Mucosa of descending colon (tissue), 3 donors: ENCODE results near the gene TMEM132C. TPM values are rescaled to one million over a fixed set of nuclear protein-coding genes. Genes with fewer than 3 reads are reported as not detected.

Experiments used
- ATAC-seq: fragments of 200-7000 bp; cut with Tn5 transposase; one replicate; pipeline ENCODE4 v1.9.1; 2020; ENCODE audit warnings: mild to moderate bottlenecking, moderate library complexity
- DNase-seq, 3 donors: peaks; one replicate each; pipeline ENCODE4 v3.0.0-alpha.2; 2020
- H3K36me3 ChIP-seq: fragments of 200-600 bp; one replicate; pipeline ENCODE4 v1.8.0; 2021; ENCODE audit warnings: low read depth, mild to moderate bottlenecking
- H3K4me1 ChIP-seq: fragments of 200-600 bp; one replicate; pipeline ENCODE4 v1.8.0; 2021; ENCODE audit warnings: low read depth, mild to moderate bottlenecking
- H3K4me3 ChIP-seq: fragments of 200-600 bp; one replicate; pipeline ENCODE4 v1.8.0; 2021; ENCODE audit warnings: mild to moderate bottlenecking
- H3K9me3 ChIP-seq: fragments of 200-600 bp; one replicate; pipeline ENCODE4 v1.8.0; 2021; ENCODE audit warnings: mild to moderate bottlenecking
- intact Hi-C, 2 donors: fragments of 100-400 bp; cut with DNase I in 1 of 2; cut with micrococcal nuclease in 1 of 2; formaldehyde crosslinking; loops; one replicate each; pipeline versions ENCODE4 v1.11.0 to v1.11.1; 2022; cut with DNase I, micrococcal nuclease
- total RNA-seq, 3 donors: library from RNA; stranded (reverse); fragmentation: NEBNext Ultra II Directional in 2 of 3; extraction: Animal tissue kit (Norgen Biotek cat#: 25700) in 2 of 3; gene quantifications; one replicate each; pipeline versions ENCODE4 v1.2.1 to v1.2.4, GENCODE V29; 2021 to 2023
- TF ChIP-seq, protein P1 (sequence below): fragments of 200-600 bp; IDR thresholded peaks from one replicate; pipeline ENCODE4 v1.8.0; 2022; ENCODE audit warnings: antibody characterized with exemption, mild to moderate bottlenecking
- donor health status: DM: no; HTN: no; CAD: no; lungs with moderate emphysema.
- donor health status: DM: no; HTN: no; CAD: no.
- donor health status: DM: no; HTN: yes; CAD: no.

The TMEM132C gene
- total RNA-seq, 3 donors from 2014 or later: 0.23 to 2.4 (median 1.2) TPM

DNA sequence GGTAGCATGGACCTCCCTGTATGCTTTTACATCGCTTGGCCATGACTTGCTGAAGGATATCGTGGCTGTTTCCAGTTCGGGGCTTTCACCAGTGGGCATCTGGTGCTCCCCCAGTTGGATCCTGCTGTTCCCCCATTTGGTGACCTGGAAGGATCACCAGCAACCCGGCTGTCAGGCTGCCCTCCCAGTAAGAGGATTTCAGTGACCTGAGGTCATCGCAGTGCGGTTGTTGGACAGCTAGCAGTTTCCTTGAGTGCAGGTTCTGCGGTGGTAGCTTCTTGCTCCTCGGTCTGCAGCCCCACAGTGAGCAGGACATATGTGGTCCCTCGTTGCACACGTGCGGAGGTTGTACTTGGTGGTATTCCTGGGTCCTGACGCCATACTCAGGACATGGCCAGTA is 58.7 kb downstream of the TMEM132C start:
- H3K9me3 ChIP-seq: no peaks in the 10 kb centered on the region
- no peaks in the 10 kb centered on the region for H3K36me3 ChIP-seq
- no peaks in the 10 kb centered on the region for H3K4me1 ChIP-seq
- intact Hi-C loops: no loop called here
- TF ChIP-seq, protein P1, sequence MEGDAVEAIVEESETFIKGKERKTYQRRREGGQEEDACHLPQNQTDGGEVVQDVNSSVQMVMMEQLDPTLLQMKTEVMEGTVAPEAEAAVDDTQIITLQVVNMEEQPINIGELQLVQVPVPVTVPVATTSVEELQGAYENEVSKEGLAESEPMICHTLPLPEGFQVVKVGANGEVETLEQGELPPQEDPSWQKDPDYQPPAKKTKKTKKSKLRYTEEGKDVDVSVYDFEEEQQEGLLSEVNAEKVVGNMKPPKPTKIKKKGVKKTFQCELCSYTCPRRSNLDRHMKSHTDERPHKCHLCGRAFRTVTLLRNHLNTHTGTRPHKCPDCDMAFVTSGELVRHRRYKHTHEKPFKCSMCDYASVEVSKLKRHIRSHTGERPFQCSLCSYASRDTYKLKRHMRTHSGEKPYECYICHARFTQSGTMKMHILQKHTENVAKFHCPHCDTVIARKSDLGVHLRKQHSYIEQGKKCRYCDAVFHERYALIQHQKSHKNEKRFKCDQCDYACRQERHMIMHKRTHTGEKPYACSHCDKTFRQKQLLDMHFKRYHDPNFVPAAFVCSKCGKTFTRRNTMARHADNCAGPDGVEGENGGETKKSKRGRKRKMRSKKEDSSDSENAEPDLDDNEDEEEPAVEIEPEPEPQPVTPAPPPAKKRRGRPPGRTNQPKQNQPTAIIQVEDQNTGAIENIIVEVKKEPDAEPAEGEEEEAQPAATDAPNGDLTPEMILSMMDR: no peak
- no peak overlapping the region for H3K4me3 ChIP-seq
- ATAC-seq (no peak), DNase-seq (no peak)

- intact Hi-C loops: no loop called here
Observed at GRCh38 chr12:128326406-128326805, 59.4 kb downstream of the TMEM132C start.

DNA sequence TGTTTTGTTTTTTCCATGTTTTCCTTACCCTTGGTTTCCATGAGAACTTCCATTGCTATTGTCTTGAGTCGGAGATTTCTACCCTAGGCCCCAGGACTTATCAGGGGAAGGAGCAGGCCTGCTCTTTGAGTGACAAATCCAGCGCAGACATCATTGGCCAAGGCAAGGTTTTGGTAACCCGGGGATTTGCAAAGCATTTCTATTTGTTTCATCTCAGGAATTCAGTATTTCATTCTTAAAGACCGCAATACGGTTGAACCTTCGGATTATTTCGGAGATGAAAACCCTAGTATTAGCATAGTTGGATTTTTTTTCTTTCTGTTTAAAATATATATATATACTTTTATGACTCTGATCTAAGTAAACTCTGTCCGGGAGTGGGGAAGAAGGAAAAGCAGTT is 62.0 kb downstream of the TMEM132C start:
- no peaks in the 10 kb centered on the region for H3K36me3 ChIP-seq
- H3K4me3 ChIP-seq: no peak overlapping the region
- H3K4me1 ChIP-seq: no peaks in the 10 kb centered on the region
- TF ChIP-seq, protein P1: no peak
- DNase-seq (no peak), ATAC-seq (no peak)
- H3K9me3 ChIP-seq: no peaks in the 10 kb centered on the region
- intact Hi-C loops: no loop called here

More at GRCh38 chr12:128326406-128326805, 59.4 kb downstream of the TMEM132C start:
- H3K4me3 ChIP-seq: no peak overlapping the region
- ATAC-seq (no peak), DNase-seq (no peak)
- no peaks in the 10 kb centered on the region for H3K9me3 ChIP-seq
- no peaks in the 10 kb centered on the region for H3K36me3 ChIP-seq
- TF ChIP-seq, protein P1: no peak
- no peaks in the 10 kb centered on the region for H3K4me1 ChIP-seq

DNA sequence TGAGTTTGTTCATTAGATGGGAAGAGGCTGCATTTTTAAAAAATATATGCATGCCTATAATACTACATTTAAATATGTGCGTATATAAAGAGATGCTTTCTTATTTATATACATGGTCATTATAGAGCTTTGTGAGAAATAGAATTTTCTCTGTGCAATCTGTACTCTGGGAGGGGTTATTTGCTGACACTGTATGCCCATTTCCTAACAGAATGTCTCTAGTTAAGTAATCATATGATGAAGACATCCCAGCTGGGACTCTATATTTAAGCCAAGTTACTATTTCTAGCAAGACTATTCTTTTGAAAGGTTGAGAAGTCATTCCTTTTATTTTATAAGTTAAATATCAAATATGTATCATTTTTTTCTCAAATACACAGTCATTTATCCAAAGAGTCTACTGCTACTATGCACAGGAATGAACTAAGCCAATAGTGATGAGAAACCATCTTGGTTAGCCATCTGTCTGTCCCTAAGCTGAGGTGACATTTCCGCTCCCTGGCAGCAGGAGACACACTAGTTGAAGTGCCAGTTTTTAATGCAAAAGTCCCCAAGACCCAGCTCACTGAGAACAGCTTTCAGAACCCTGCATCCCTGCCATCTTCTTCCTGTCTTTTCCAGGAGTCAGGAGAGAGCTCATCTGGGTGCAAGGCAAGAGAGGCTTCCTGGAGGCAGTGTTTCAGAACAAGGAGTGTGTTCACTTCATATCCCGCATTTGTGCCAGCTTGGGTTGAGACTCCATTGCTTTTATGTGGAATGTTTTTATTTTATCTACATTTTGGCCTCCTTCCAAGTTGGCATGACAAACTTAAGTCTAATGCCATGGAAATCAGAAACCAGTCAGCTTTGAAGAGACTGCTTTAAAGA is 69.5 kb downstream of the TMEM132C start:
- DNase-seq: no peak
- H3K9me3 ChIP-seq: peaks cover 3% of the 10 kb centered on the region
- intact Hi-C loops: no loop called here
- H3K36me3 ChIP-seq: no peaks in the 10 kb centered on the region
- no peaks in the 10 kb centered on the region for H3K4me1 ChIP-seq
- TF ChIP-seq, protein P1: no peak
- no peak for ATAC-seq
- H3K4me3 ChIP-seq: no peak overlapping the region

- DNase-seq: no peak
Observed at GRCh38 chr12:128337071-128337345, 70.0 kb downstream of the TMEM132C start.

More at GRCh38 chr12:128337071-128337345, 70.0 kb downstream of the TMEM132C start:
- Histone ChIP-seq H3K4me1 (no peaks in the 10 kb centered on the region), H3K9me3 (peaks cover 3% of the 10 kb centered on the region), H3K4me3 (no peak overlapping the region), H3K36me3 (no peaks in the 10 kb centered on the region)
- TF ChIP-seq, protein P1: no peak
- ATAC-seq: no peak
- intact Hi-C loops: no loop called here
